GM12864 (cell line): ENCODE measurements around the gene UMAD1.

Source experiments
- DNase-seq: peaks from one replicate; pipeline ENCODE4 v3.0.0-alpha.2; 2011; ENCODE audit warnings: low read depth
- H3K4me3 ChIP-seq: 2 replicates; pipeline ENCODE4 v1.5.1; 2011; ENCODE audit warnings: mild to moderate bottlenecking, low read depth, low read length, control low read depth
- CTCF ChIP-seq: IDR thresholded peaks from 2 replicates; pipeline ENCODE4 v1.5.1; 2011; ENCODE audit warnings: low read depth, mild to moderate bottlenecking, moderate library complexity, low read length, control low read depth, inconsistent platforms; ENCODE audit errors: missing control alignments

The UMAD1 gene

GRCh38 chr7:7921830-7922229 is 281.3 kb downstream of the UMAD1 start:
- no peak overlapping the region for H3K4me3 ChIP-seq
- TF ChIP-seq CTCF, result no peak
- no peak for DNase-seq

DNA sequence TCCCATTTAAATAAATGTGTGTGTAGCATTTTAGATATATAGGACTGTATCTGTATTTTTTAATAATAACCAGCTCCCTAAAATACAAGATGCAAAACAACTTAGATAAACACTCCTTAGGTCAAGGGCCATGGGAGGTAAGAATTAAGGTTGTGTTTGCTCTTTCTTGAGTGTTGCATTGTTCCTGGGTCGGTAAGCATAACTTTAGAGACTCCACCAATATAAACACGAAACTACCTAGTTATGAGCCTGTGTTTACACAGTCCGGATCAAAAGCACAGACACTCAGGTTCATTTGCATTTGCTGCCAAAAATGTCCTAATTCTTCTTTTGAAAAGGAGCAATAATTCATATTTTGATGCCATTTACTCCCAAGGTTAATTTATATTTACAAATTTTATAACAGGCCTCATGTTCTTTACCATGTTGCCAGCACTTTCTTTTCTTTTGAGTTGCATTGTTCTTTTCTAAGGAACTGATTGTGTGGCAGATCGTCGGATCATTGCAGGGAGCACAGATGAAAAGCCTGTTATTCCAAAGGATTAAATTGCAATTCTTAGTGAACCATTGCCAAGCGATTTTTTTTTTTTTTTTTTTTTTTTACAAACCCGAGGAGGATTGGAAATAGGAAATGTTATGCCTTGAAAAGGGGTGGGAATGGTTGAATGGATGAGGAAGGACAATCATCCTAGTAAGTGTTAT is 282.3 kb downstream of the UMAD1 start:
- TF ChIP-seq CTCF, result no peak
- DNase-seq, result no peak
- no peak overlapping the region for H3K4me3 ChIP-seq

DNA sequence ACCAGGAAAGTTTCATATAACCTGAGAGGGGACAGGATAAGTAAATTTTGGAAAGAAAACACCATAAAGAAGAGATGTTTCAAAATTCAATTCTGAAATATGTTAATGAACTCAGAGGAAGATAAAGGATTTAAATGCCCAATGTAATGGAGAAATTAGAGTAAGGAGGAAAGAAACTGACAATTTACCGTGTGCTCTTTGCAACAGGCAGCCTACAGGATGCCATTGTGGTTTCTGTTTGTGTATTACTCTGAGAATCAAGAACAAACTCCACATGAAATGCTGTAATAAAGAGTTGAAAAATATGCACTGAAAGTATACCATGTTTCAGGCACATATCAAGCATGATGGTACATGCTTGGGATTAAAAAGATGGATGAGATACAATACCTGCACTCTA is 283.3 kb downstream of the UMAD1 start:
- H3K4me3 ChIP-seq, result no peak overlapping the region
- DNase-seq, result no peak
- no peak for TF ChIP-seq CTCF

DNA sequence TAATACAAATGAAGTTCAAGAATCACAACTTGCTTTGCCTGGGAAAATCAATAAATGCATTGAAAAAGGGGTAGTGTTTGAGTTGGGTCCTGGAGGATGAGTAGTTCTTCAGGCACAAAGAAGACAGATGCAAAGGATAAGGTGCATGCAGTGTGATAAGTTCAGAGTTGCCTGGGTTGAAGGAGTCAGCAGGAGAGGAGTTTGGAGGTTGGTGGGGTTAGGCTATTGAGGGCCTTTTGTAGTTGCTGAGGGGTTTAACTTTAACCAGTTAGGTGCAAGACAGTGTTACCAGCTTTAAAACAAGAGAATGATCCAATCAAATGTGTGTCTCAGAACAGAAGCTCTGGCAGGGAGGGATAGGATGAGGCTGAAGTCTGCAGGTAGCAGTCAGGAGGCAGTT is 283.8 kb downstream of the UMAD1 start:
- no peak for TF ChIP-seq CTCF
- no peak overlapping the region for H3K4me3 ChIP-seq
- no peak for DNase-seq
